Stimulated activated naive CD4-positive, alpha-beta T cell (primary cell): Measurements from ENCODE around the gene RAB36.

Source experiments
- DNase-seq, 6 experiments: peaks; one replicate each; lab custom pipeline; 2025; lab: John Stamatoyannopoulos, UW

The RAB36 gene

GRCh38 chr22:23158516-23159290 lies 13.4 kb downstream of the RAB36 start:
- no peak for DNase-seq

DNA sequence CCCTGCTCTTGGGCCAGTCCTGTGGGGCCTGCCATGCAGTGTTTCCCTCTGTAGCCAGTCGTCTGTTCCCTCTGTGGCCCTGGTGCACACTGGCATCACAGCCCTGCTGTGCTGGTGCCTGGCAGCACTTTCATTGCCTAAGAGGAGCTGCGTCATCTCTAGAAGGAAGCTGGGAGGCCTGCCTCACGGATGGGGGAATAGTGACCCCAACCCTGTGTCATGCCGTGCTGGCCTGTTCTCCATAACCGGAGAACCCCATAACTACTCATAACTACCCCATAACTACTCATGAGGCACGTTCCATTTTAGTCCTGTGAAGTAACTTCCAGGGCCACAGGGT lies 14.0 kb downstream of the RAB36 start:
- DNase-seq, result no peak

- DNase-seq, result no peak
These were observed 15.8 kb downstream of the RAB36 start for GRCh38 chr22:23161029-23161428.

- no peak for DNase-seq
These were observed 16.3 kb downstream of the RAB36 start for GRCh38 chr22:23161574-23161973.

- DNase-seq, result no peak
These were observed 18.4 kb downstream of the RAB36 start for GRCh38 chr22:23163665-23164064.

GRCh38 chr22:23164091-23164490 lies 18.8 kb downstream of the RAB36 start:
- DNase-seq, result no peak

GRCh38 chr22:23166042-23166831 lies 21.0 kb downstream of the RAB36 start:
- DNase-seq, result no peak

DNA sequence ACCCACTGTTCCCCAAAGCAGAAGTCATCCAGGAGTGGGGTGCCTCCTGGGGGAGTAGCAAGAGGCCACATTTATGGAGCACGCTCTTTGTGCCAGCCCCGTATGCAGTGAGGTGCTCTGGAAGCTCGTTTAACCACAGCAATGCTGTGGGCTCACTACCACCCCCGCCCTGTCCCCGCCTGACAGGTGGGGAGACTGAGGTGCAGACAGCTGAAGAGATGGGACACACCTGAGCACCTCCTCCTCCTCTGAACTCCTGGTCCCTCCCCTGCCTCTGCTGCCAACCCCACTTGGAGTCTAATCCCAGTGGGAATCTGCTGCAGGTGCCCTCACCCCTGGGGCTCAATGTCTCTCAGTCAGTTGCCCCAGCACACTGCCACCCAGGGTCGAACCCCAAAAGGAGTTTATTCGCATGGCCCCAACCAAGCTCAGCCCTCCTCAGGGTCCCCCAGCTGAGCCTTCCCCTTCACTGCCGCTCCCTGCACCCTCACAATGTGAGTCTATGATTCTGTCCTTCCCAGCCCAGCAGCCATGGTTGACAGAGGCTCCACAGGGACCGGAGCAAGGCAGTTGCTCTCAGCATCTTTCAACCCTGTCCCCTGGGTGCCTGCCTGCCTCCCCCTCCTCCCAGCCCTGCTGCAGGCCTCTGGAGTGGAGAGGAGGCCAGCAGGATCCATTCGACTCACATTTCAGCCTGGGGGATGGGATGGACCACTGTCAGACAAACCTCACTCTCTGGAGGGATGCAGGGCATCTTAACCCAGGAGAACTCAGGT lies 21.8 kb downstream of the RAB36 start:
- DNase-seq, result no peak

DNA sequence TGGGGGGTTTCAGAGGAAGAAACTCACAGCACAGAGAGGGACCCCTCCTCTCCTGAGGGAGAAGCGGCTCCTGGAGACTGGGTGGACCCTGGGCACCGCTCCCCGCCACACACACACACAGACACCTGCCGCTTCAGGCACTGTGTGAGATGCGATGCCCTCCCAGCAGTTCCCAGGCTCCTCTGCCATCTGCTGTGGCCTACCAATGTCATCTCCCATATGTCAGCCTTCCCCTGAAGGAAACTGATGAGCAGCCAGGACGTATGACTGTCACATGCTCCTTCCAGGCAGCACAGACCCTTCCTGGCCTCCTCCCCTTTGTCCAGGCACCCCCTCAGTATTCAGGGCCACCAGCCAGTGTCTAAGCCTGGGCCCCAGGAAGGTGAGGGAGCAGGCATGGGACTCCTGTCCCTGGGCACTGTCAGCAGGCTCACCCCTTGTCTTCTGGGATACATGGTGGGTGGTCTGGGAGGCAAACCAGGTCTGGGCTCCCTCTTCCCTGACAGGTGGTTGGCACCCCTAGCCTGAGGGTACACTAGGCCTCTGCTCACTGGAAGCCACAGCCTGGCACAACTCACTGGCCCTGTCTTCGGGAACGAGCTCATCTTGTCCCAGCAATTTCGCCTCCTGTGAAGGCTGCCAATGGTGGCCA lies 23.2 kb downstream of the RAB36 start:
- DNase-seq, result no peak

DNA sequence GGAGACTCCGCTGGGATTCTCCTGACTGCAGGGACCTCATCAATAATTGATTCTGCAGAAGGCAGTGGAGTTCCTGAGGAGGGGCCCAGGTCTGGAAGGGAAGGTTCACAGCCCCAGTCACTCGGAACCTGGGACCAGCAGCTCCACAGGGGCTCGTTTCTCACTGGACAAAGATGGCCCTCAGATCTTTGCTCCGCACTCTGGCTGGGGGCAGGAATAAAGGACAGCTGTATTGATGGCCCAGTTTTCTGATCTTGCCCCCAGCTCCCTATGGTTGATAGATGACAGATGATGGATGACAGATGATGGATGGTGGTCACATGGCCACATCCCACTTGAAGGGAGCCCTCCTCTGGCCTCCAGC lies 23.7 kb downstream of the RAB36 start:
- DNase-seq, result no peak

- peak in 2 of 6 experiments; percentile 13 to 24 for DNase-seq
These were observed 30.8 kb downstream of the RAB36 start for GRCh38 chr22:23175817-23176644.

GRCh38 chr22:23176645-23177027 lies 31.4 kb downstream of the RAB36 start:
- DNase-seq, result no peak

DNA sequence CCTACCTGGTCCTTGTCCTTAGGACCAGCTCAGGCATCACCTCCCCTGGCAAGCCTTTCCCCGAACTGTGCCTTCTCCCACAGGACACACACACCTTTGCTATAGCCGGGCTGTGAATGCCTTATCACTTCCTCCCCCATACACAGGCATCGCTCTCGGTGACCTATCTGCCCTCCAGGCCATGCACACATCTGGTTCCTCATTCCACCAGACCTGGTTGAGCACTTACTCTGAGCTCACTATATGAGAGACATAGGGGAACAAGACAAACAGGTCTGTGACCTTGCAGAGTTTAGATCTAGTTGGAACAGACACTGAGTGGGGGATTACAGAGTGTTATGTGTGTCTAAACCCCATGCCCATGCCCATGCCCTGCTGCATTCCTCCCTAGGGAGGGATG lies 31.9 kb downstream of the RAB36 start:
- no peak for DNase-seq

GRCh38 chr22:23178512-23179254 lies 33.4 kb downstream of the RAB36 start:
- DNase-seq, result peak; percentile 4 to 70 (median 54)

GRCh38 chr22:23179381-23180299 lies 34.4 kb downstream of the RAB36 start:
- peak in 4 of 6 experiments; percentile 6 to 42 (median 20) for DNase-seq

DNA sequence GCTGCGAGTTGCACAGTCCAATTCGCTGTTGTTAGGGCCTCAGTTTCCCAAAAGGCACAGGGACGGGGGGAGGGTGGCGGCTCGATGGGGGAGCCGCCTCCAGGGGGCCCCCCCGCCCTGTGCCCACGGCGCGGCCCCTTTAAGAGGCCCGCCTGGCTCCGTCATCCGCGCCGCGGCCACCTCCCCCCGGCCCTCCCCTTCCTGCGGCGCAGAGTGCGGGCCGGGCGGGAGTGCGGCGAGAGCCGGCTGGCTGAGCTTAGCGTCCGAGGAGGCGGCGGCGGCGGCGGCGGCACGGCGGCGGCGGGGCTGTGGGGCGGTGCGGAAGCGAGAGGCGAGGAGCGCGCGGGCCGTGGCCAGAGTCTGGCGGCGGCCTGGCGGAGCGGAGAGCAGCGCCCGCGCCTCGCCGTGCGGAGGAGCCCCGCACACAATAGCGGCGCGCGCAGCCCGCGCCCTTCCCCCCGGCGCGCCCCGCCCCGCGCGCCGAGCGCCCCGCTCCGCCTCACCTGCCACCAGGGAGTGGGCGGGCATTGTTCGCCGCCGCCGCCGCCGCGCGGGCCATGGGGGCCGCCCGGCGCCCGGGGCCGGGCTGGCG lies 35.1 kb downstream of the RAB36 start, which contains the start of gene BCR:
Gene BCR (plus strand): TSS at position 209 of the 592 bp plus-strand sequence. CDS start 452 bp downstream, outside the sequence.
- DNase-seq, result peak; percentile 52 to 72 (median 64)

- DNase-seq, result peak in 5 of 6 experiments; percentile 27 to 60 (median 51)
These were observed 35.8 kb downstream of the RAB36 start for GRCh38 chr22:23180893-23181720.
